NB4 (cell line): ENCODE data around the gene ASCL1.

Experiments
- MYC ChIP-seq: IDR thresholded peaks from 2 replicates; pipeline ENCODE4 v1.6.1; 2011; ENCODE audit warnings: low read depth, low read length
- POLR2A ChIP-seq: IDR thresholded peaks from 2 replicates; pipeline ENCODE4 v1.6.1; 2011; ENCODE audit warnings: mild to moderate bottlenecking; ENCODE audit not compliant: insufficient read length; ENCODE audit errors: extremely low read depth
- TF ChIP-seq, protein P1 (sequence below): IDR thresholded peaks from one replicate; pipeline ENCODE4 v1.5.1; 2012; ENCODE audit warnings: low read depth, low read length

DNA sequence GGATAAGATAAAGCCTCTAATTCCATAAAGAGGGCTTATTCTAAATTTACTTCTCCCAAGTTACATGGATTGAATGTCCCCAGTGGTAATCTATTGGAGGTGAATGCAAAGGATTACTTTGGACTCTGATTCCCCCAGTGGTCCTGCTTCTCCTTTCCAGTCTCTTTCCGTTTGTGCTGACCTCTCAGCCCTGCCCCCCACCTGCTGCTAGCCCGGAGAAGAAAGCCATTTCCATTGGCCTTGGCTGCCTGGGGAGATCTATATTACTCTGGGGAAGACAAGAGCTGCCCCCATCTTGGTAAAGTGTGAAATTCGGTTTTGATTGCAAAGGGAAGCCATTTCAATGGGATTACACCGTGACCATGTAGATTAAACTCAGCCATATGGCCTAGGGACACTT lies 13.3 kb downstream of the ASCL1 start:
- TF ChIP-seq, protein P1, sequence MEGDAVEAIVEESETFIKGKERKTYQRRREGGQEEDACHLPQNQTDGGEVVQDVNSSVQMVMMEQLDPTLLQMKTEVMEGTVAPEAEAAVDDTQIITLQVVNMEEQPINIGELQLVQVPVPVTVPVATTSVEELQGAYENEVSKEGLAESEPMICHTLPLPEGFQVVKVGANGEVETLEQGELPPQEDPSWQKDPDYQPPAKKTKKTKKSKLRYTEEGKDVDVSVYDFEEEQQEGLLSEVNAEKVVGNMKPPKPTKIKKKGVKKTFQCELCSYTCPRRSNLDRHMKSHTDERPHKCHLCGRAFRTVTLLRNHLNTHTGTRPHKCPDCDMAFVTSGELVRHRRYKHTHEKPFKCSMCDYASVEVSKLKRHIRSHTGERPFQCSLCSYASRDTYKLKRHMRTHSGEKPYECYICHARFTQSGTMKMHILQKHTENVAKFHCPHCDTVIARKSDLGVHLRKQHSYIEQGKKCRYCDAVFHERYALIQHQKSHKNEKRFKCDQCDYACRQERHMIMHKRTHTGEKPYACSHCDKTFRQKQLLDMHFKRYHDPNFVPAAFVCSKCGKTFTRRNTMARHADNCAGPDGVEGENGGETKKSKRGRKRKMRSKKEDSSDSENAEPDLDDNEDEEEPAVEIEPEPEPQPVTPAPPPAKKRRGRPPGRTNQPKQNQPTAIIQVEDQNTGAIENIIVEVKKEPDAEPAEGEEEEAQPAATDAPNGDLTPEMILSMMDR = no peak
- no peak for TF ChIP-seq POLR2A
- no peak for TF ChIP-seq MYC
